SK-N-SH (cell line): Measurements from ENCODE around the gene CDH16.

ENCODE experiments used
- EP300 ChIP-seq, 2 experiments: IDR thresholded peaks; 2 replicates each; pipeline versions ENCODE4 v1.4.0 to v1.6.1; 2012; ENCODE audit warnings: borderline replicate concordance in 1 of 2, low read depth in 1 of 2, low read length in 1 of 2
- EZH2phosphoT487 ChIP-seq: fragments of 200-600 bp; sonication (generic); IDR thresholded peaks from 2 replicates; pipeline ENCODE4 v1.6.1; 2017; ENCODE audit warnings: low read depth, mixed run types, mild to moderate bottlenecking, antibody characterized with exemption, moderate library complexity, borderline replicate concordance
- FOXJ3 ChIP-seq: sonication (generic); formaldehyde crosslinking; IDR thresholded peaks from 2 replicates; pipeline ENCODE4 v1.5.1; 2020; ENCODE audit warnings: mild to moderate bottlenecking, missing genetic modification reagents
- NFIC ChIP-seq: IDR thresholded peaks from 2 replicates; pipeline ENCODE4 v1.4.0; 2012; ENCODE audit warnings: borderline replicate concordance
- RAD21 ChIP-seq: IDR thresholded peaks from 2 replicates; pipeline ENCODE4 v1.6.1; 2012; ENCODE audit warnings: mild to moderate bottlenecking, low read length
- RFX5 ChIP-seq: IDR thresholded peaks from 2 replicates; pipeline ENCODE4 v1.6.1; 2012; ENCODE audit warnings: mild to moderate bottlenecking, improper control_type of control experiment, low read length
- SIN3A ChIP-seq: IDR thresholded peaks from 2 replicates; pipeline ENCODE4 v1.6.1; 2012; ENCODE audit warnings: low read depth, mild to moderate bottlenecking, low read length, moderate library complexity, borderline replicate concordance
- YY1 ChIP-seq: IDR thresholded peaks from 2 replicates; pipeline ENCODE4 v1.4.0; 2012; ENCODE audit warnings: low read depth, mild to moderate bottlenecking
- TF ChIP-seq, protein P1 (sequence below): fragments of 200-600 bp; sonication (generic); IDR thresholded peaks from 2 replicates; pipeline ENCODE4 v1.6.1; 2017; ENCODE audit warnings: antibody characterized with exemption, mild to moderate bottlenecking, moderate library complexity
- TF ChIP-seq, protein P2 (sequence below): IDR thresholded peaks from 2 replicates; pipeline ENCODE4 v1.4.0; 2012; ENCODE audit warnings: low read depth, borderline replicate concordance
- TF ChIP-seq, protein P3 (sequence below): IDR thresholded peaks from 2 replicates; pipeline ENCODE4 v1.6.1; 2012; ENCODE audit warnings: mild to moderate bottlenecking, low read depth, low read length, moderate library complexity

DNA sequence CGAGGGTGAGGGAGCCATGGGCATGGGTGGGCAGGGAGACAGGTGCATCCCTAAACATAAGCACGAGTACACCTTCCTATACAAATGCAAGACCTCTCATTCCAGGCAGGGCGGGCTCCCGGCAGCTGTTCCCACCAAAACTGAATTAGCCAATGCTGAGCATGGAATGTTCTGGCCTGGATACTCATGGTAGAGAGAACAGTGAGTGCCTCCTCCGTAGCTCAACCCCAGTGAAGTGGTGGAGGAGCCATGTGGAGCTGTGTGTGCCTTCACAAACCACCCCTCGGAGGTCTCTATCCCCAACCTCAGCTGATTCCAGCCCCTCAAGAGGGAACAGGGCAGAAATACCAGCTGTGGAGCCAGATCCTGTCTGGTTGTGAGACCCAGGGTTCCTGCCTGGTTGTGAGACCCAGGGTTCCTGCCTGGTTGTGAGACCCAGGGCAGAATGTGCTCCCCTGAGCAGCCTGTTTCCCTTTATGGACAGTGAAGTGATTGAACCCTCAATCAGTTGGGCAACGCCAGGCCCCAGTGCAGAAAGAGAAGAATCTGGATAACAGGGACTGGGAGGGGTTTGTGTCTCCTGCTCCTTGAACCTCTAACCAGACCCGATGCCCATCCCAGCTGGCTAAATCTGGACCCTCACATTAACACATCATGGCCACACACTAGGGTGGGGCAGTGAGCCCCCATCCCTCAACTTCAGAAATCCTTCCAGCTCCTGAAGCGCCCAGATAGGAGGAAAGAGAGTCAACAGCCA, 2.4 kb upstream of the CDH16 start:
- TF ChIP-seq, protein P1, sequence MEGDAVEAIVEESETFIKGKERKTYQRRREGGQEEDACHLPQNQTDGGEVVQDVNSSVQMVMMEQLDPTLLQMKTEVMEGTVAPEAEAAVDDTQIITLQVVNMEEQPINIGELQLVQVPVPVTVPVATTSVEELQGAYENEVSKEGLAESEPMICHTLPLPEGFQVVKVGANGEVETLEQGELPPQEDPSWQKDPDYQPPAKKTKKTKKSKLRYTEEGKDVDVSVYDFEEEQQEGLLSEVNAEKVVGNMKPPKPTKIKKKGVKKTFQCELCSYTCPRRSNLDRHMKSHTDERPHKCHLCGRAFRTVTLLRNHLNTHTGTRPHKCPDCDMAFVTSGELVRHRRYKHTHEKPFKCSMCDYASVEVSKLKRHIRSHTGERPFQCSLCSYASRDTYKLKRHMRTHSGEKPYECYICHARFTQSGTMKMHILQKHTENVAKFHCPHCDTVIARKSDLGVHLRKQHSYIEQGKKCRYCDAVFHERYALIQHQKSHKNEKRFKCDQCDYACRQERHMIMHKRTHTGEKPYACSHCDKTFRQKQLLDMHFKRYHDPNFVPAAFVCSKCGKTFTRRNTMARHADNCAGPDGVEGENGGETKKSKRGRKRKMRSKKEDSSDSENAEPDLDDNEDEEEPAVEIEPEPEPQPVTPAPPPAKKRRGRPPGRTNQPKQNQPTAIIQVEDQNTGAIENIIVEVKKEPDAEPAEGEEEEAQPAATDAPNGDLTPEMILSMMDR = no peak
- no peak for TF ChIP-seq EP300 (IDR thresholded peaks at IDR 0.05; ENCODE audit: borderline replicate concordance in 1 of 2, low read depth in 1 of 2, low read length in 1 of 2)
- no peak for TF ChIP-seq FOXJ3 (CRISPR knock-in tag)
- TF ChIP-seq NFIC = no peak
- no peak for TF ChIP-seq RAD21
- no peak for TF ChIP-seq SIN3A
- no peak for TF ChIP-seq YY1
- no peak for TF ChIP-seq RFX5
- no peak for TF ChIP-seq EZH2phosphoT487
- TF ChIP-seq, protein P2, sequence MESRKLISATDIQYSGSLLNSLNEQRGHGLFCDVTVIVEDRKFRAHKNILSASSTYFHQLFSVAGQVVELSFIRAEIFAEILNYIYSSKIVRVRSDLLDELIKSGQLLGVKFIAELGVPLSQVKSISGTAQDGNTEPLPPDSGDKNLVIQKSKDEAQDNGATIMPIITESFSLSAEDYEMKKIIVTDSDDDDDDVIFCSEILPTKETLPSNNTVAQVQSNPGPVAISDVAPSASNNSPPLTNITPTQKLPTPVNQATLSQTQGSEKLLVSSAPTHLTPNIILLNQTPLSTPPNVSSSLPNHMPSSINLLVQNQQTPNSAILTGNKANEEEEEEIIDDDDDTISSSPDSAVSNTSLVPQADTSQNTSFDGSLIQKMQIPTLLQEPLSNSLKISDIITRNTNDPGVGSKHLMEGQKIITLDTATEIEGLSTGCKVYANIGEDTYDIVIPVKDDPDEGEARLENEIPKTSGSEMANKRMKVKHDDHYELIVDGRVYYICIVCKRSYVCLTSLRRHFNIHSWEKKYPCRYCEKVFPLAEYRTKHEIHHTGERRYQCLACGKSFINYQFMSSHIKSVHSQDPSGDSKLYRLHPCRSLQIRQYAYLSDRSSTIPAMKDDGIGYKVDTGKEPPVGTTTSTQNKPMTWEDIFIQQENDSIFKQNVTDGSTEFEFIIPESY = no peak
- TF ChIP-seq, protein P3, sequence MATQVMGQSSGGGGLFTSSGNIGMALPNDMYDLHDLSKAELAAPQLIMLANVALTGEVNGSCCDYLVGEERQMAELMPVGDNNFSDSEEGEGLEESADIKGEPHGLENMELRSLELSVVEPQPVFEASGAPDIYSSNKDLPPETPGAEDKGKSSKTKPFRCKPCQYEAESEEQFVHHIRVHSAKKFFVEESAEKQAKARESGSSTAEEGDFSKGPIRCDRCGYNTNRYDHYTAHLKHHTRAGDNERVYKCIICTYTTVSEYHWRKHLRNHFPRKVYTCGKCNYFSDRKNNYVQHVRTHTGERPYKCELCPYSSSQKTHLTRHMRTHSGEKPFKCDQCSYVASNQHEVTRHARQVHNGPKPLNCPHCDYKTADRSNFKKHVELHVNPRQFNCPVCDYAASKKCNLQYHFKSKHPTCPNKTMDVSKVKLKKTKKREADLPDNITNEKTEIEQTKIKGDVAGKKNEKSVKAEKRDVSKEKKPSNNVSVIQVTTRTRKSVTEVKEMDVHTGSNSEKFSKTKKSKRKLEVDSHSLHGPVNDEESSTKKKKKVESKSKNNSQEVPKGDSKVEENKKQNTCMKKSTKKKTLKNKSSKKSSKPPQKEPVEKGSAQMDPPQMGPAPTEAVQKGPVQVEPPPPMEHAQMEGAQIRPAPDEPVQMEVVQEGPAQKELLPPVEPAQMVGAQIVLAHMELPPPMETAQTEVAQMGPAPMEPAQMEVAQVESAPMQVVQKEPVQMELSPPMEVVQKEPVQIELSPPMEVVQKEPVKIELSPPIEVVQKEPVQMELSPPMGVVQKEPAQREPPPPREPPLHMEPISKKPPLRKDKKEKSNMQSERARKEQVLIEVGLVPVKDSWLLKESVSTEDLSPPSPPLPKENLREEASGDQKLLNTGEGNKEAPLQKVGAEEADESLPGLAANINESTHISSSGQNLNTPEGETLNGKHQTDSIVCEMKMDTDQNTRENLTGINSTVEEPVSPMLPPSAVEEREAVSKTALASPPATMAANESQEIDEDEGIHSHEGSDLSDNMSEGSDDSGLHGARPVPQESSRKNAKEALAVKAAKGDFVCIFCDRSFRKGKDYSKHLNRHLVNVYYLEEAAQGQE = no peak
